Small intestine (tissue), 7 donors: ENCODE data around the gene RFK. TPM values are rescaled to one million over a fixed set of nuclear protein-coding genes. Genes with fewer than 3 reads are reported as not detected.

Experiments used
- DNase-seq, 2 donors: peaks; one replicate each; pipeline versions ENCODE4 v3.0.0 to v3.0.0-alpha.2; 2013
- FAIRE-seq: peaks from 2 replicates; lab custom pipeline; 2012; peaks lifted over from hg19 to GRCh38; lab: Jason Lieb, UNC
- H3K27ac ChIP-seq, 3 donors: one replicate each; pipeline ENCODE4 v1.5.1; 2013; ENCODE audit warnings: low read length in 2 of 3, mild to moderate bottlenecking in 2 of 3, control low read depth in 1 of 3, inconsistent platforms in 1 of 3, low read depth in 1 of 3, moderate library complexity in 1 of 3
- H3K27me3 ChIP-seq, 3 donors: one replicate each; pipeline ENCODE4 v1.6.1; 2013; ENCODE audit warnings: low read length in 3 of 3, inconsistent platforms in 1 of 3; ENCODE audit not compliant: control insufficient read depth in 3 of 3, insufficient read depth in 3 of 3
- H3K36me3 ChIP-seq, 3 donors: one replicate each; pipeline ENCODE4 v1.6.1; 2013; ENCODE audit warnings: low read length in 3 of 3, inconsistent platforms in 1 of 3, low read depth in 1 of 3, mild to moderate bottlenecking in 1 of 3, moderate library complexity in 1 of 3; ENCODE audit not compliant: control insufficient read depth in 3 of 3, insufficient read depth in 2 of 3
- H3K4me1 ChIP-seq, 3 donors: one replicate each; pipeline ENCODE4 v1.6.1; 2013; ENCODE audit warnings: low read length in 2 of 3, inconsistent platforms in 1 of 3, low read depth in 1 of 3, mild to moderate bottlenecking in 1 of 3, moderate library complexity in 1 of 3; ENCODE audit not compliant: control insufficient read depth in 3 of 3, insufficient read depth in 2 of 3
- H3K4me3 ChIP-seq, 3 donors: one replicate each; pipeline ENCODE4 v1.5.1; 2013; ENCODE audit warnings: low read length in 3 of 3, control low read depth in 1 of 3, inconsistent platforms in 1 of 3, low read depth in 1 of 3, mild to moderate bottlenecking in 1 of 3, moderate library complexity in 1 of 3
- H3K9me3 ChIP-seq, 2 donors: one replicate each; pipeline ENCODE4 v1.6.1; 2013; ENCODE audit warnings: low read depth in 1 of 2, low read length in 1 of 2; ENCODE audit not compliant: control insufficient read depth in 2 of 2, insufficient read depth in 1 of 2
- WGBS, 3 donors: extraction: QIAGEN DNeasy Blood & Tissue Kit; methylation state at CpG; one replicate each; pipeline ENCODE4 v1.1.7; 2013; 5-methylcytosine and 5-hydroxymethylcytosine counted together
- polyA plus RNA-seq, 4 donors: library from polyadenylated mRNA; stranded (reverse) in 3 of 4; unstranded in 1 of 4; fragments of 200-250 nt in 3 of 4; fragments of 120-200 nt in 1 of 4; gene quantifications; one replicate each; pipeline versions ENCODE4 v1.2.1 to v1.2.3, GENCODE V29; 2013
- donor health status: healthy with polysubstance abuse.
- donor health status: control.
- donor health status: control.
- donor health status: Bipolar disorder and iron deficiency.
- donor health status: healthy.

RFK gene
- polyA plus RNA-seq, 4 donors = 28.3 to 67.3 (median 49.0) TPM

DNA sequence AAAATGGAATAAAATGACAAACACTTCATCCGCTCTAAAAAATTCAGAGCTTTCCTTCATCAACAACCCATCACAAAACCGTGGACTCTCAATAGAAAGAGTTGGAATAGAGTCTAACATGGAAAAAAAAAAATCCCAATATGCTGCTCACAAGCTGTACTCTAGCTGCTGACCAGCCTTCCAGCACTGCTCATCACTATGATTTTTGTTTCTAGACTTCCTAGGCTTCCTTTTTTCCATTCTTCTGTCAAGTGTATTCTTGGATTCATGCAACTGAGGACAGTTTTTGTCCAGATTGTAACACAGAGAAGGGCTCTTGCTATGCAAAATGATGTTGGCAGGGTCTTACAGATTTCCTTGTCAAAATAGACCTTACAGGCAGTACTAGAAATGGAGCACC, 34.5 kb downstream of the RFK start:
- no peak overlapping the region for H3K27ac ChIP-seq
- no peak for FAIRE-seq

GRCh38 chr9:76359365-76359764, 34.9 kb downstream of the RFK start:
- Histone ChIP-seq H3K9me3 (no peaks in the 10 kb centered on the region), H3K27me3 (no peaks in the 10 kb centered on the region), H3K36me3 (peaks cover 0 to 34% (median 10%) of the 10 kb centered on the region in 3 donors), H3K27ac (no peak overlapping the region), H3K4me1 (peaks cover 0 to 14% (median 5%) of the 10 kb centered on the region in 3 donors), H3K4me3 (no peak overlapping the region)
- DNase-seq (no peak), FAIRE-seq (no peak)
- 93 to 96% (median 93%) methylated on average over 4 of the region's 4 CpGs for WGBS, 3 donors

More for the DNA sequence above, 34.5 kb downstream of the RFK start:
- Histone ChIP-seq H3K36me3 (peaks cover 0 to 32% (median 10%) of the 10 kb centered on the region in 3 donors), H3K4me1 (peaks cover 0 to 17% (median 7%) of the 10 kb centered on the region in 3 donors), H3K9me3 (no peaks in the 10 kb centered on the region), H3K27me3 (no peaks in the 10 kb centered on the region), H3K4me3 (no peak overlapping the region)
- 77 to 89% (median 78%) methylated on average over 2 of the region's 2 CpGs for WGBS, 3 donors
- DNase-seq = no peak

GRCh38 chr9:76358628-76359280, 35.5 kb downstream of the RFK start:
- Histone ChIP-seq H3K4me1 (peaks cover 0 to 8% (median 3%) of the 10 kb centered on the region in 3 donors), H3K9me3 (no peaks in the 10 kb centered on the region), H3K36me3 (peaks cover 0 to 41% (median 12%) of the 10 kb centered on the region in 3 donors), H3K27me3 (no peaks in the 10 kb centered on the region), H3K27ac (no peak overlapping the region), H3K4me3 (no peak overlapping the region)
- DNase-seq (no peak), FAIRE-seq (no peak)
- whole genome bisulfite sequencing, 3 donors = 92 to 97% (median 93%) methylated on average over 10 of the region's 10 CpGs

GRCh38 chr9:76357555-76357954, 36.7 kb downstream of the RFK start:
- H3K4me1 ChIP-seq = no peaks in the 10 kb centered on the region
- no peaks in the 10 kb centered on the region for H3K27me3 ChIP-seq
- peaks cover 0 to 44% (median 12%) of the 10 kb centered on the region in 3 donors for H3K36me3 ChIP-seq
- FAIRE-seq (no peak), DNase-seq (no peak)
- H3K4me3 ChIP-seq = no peak overlapping the region
- H3K9me3 ChIP-seq = no peaks in the 10 kb centered on the region
- WGBS, 3 donors = 76 to 95% (median 76%) methylated on average over 1 of the region's 1 CpG
- no peak overlapping the region for H3K27ac ChIP-seq

GRCh38 chr9:76355886-76356285, 38.3 kb downstream of the RFK start:
- FAIRE-seq (no peak), DNase-seq (no peak)
- Histone ChIP-seq H3K4me1 (no peaks in the 10 kb centered on the region), H3K27me3 (no peaks in the 10 kb centered on the region), H3K9me3 (no peaks in the 10 kb centered on the region), H3K27ac (no peak overlapping the region), H3K36me3 (peaks cover 0 to 47% (median 12%) of the 10 kb centered on the region in 3 donors), H3K4me3 (no peak overlapping the region)
- WGBS, 3 donors = 80 to 86% (median 85%) methylated on average over 6 of the region's 6 CpGs

GRCh38 chr9:76354221-76354620, 40.0 kb downstream of the RFK start:
- H3K36me3 ChIP-seq = peaks cover 0 to 48% (median 10%) of the 10 kb centered on the region in 3 donors
- DNase-seq = no peak
- no peak for FAIRE-seq
- H3K4me3 ChIP-seq = no peak overlapping the region
- no peaks in the 10 kb centered on the region for H3K4me1 ChIP-seq
- H3K27me3 ChIP-seq = no peaks in the 10 kb centered on the region
- WGBS, 3 donors = 82 to 98% (median 91%) methylated on average over 3 of the region's 3 CpGs
- no peaks in the 10 kb centered on the region for H3K9me3 ChIP-seq
- H3K27ac ChIP-seq = no peak overlapping the region

- no peak for DNase-seq
- H3K4me1 ChIP-seq = no peaks in the 10 kb centered on the region
- H3K27me3 ChIP-seq = no peaks in the 10 kb centered on the region
- no peak for FAIRE-seq
- peaks cover 0 to 43% (median 7%) of the 10 kb centered on the region in 3 donors for H3K36me3 ChIP-seq
- no peak overlapping the region for H3K4me3 ChIP-seq
- H3K27ac ChIP-seq = no peak overlapping the region
- H3K9me3 ChIP-seq = no peaks in the 10 kb centered on the region
- 75 to 81% (median 80%) methylated on average over 5 of the region's 5 CpGs for WGBS, 3 donors
Observed at GRCh38 chr9:76353280-76353679, 40.9 kb downstream of the RFK start.

GRCh38 chr9:76352026-76352620, 42.1 kb downstream of the RFK start:
- no peak overlapping the region for H3K4me3 ChIP-seq
- no peaks in the 10 kb centered on the region for H3K9me3 ChIP-seq
- 71 to 86% (median 74%) methylated on average over 4 of the region's 4 CpGs for WGBS, 3 donors
- H3K27me3 ChIP-seq = no peaks in the 10 kb centered on the region
- H3K27ac ChIP-seq = no peak overlapping the region
- FAIRE-seq = no peak
- no peaks in the 10 kb centered on the region for H3K4me1 ChIP-seq
- peaks cover 0 to 43% (median 2%) of the 10 kb centered on the region in 3 donors for H3K36me3 ChIP-seq
- DNase-seq = no peak
